SU-DHL-6 (cell line): ENCODE results near the gene NPIPB6.

Experiments used
- H2AFZ ChIP-seq: fragments of 200-600 bp; sonication (generic); 2 replicates; pipeline ENCODE4 v1.6.1; 2014; ENCODE audit warnings: low read depth, mild to moderate bottlenecking, moderate library complexity, mixed read lengths, antibody characterized with exemption, low read length; ENCODE audit not compliant: severe bottlenecking
- H3F3A ChIP-seq: fragments of 200-600 bp; shearing (Covaris generic); 2 replicates; pipeline ENCODE4 v1.6.0; 2016; ENCODE audit warnings: antibody characterized with exemption, mild to moderate bottlenecking; ENCODE audit not compliant: insufficient read depth
- H3K27ac ChIP-seq: fragments of 200-600 bp; sonication (generic); 2 replicates; pipeline ENCODE4 v1.5.1; 2016; ENCODE audit warnings: low read depth, mild to moderate bottlenecking, low read length, moderate library complexity, mixed read lengths
- H3K27me3 ChIP-seq: fragments of 200-600 bp; sonication (generic), shearing (Covaris generic); 2 replicates; pipeline ENCODE4 v1.6.0; 2014; ENCODE audit warnings: mild to moderate bottlenecking, low read length
- H3K36me3 ChIP-seq: fragments of 200-600 bp; sonication (generic); 2 replicates; pipeline ENCODE4 v1.6.1; 2014; ENCODE audit warnings: mild to moderate bottlenecking, low read length, mixed read lengths
- H3K4me2 ChIP-seq: fragments of 300-600, 200-600 bp; shearing (Covaris generic), sonication (generic); 2 replicates; pipeline ENCODE4 v1.6.0; 2014; ENCODE audit warnings: low read length, low read depth, mild to moderate bottlenecking; ENCODE audit not compliant: poor library complexity, severe bottlenecking
- H3K4me3 ChIP-seq: fragments of 200-600 bp; sonication (generic); 2 replicates; pipeline ENCODE4 v1.5.1; 2014; ENCODE audit warnings: antibody characterized with exemption, low read length, mild to moderate bottlenecking, mixed read lengths; ENCODE audit not compliant: insufficient read depth, poor library complexity, severe bottlenecking
- H3K79me2 ChIP-seq: fragments of 200-600 bp; sonication (generic); 2 replicates; pipeline ENCODE4 v1.6.1; 2014; ENCODE audit warnings: mild to moderate bottlenecking, low read length, moderate library complexity; ENCODE audit not compliant: insufficient read depth
- H3K9ac ChIP-seq: fragments of 200-600 bp; sonication (generic); 2 replicates; pipeline ENCODE4 v1.7.0; 2014; ENCODE audit warnings: mild to moderate bottlenecking, low read length
- H3K9me2 ChIP-seq: fragments of 200-600 bp; sonication (generic); replicated peaks from 2 replicates; pipeline ENCODE4 v1.6.1; 2014; ENCODE audit warnings: low read length; ENCODE audit not compliant: insufficient read depth
- H3K9me3 ChIP-seq: fragments of 200-600 bp; sonication (generic); 2 replicates; pipeline ENCODE4 v1.6.1; 2014; ENCODE audit warnings: low read length, mixed read lengths; ENCODE audit not compliant: insufficient read depth
- H4K20me1 ChIP-seq: fragments of 200-600 bp; sonication (generic); 2 replicates; pipeline ENCODE4 v1.6.1; 2014; ENCODE audit warnings: low read depth, mild to moderate bottlenecking, antibody characterized with exemption, low read length, moderate library complexity, mixed read lengths
- CTCF ChIP-seq: fragments of 200-600 bp; sonication (generic); IDR thresholded peaks from one replicate; pipeline ENCODE4 v1.5.1; 2017; ENCODE audit warnings: antibody characterized with exemption, mild to moderate bottlenecking, low read length, moderate library complexity; ENCODE audit not compliant: insufficient read depth, poor library complexity, severe bottlenecking
- EZH2phosphoT487 ChIP-seq: fragments of 200-600 bp; sonication (generic), shearing (Covaris generic); conservative IDR thresholded peaks from 2 replicates; pipeline ENCODE4 v1.6.1; 2018; ENCODE audit warnings: mild to moderate bottlenecking, antibody characterized with exemption, low read length, moderate library complexity, mixed read lengths

Gene NPIPB6

DNA sequence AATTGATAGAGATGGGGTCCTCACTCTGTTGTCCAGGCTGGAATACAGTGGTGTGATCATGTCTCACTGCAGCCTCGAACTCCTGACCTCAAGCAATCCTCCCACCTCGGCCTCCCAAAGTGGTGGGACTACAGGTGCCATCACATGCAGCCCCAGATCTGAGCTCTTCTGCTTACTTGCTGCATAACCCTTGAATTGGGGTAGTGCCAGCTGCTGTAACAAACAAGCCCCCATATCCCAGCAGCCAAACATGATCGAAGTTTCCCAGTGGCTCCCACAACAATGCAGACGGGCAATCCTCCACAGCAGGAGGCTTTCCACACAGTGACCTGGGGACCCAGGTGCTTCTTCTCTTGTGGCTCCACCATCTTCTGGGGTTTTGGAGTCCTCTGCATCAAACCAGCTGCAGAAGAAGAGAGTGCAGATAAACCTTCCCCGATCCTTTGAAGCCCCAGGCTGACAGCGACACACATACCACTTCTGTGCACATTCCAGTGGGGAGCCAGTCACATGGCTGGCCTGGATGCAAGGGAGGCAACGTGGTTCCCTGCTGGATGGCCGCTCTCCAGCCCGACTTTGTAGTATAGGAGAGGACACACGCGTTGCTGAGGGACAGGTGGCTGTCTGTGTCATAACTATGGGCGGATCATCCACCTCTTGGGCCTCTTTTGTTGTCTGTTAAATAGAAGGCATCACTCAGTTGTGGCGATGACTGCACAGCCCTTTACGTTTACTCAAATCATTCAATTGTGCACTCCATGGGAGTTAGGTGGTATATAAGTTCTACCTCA is 54.3 kb downstream of the NPIPB6 start:
- Histone ChIP-seq H3K9me2 (no peaks in the 10 kb centered on the region), H3F3A (no peaks in the 10 kb centered on the region), H3K9me3 (no peaks in the 10 kb centered on the region), H3K27ac (no peak overlapping the region), H2AFZ (no peak overlapping the region), H3K4me2 (no peak overlapping the region), H3K36me3 (no peaks in the 10 kb centered on the region), H3K9ac (no peak overlapping the region), H3K4me3 (no peak overlapping the region), H3K27me3 (no peaks in the 10 kb centered on the region), H4K20me1 (no peaks in the 10 kb centered on the region), H3K79me2 (no peaks in the 10 kb centered on the region)
- no peak for TF ChIP-seq EZH2phosphoT487
- TF ChIP-seq CTCF: no peak

GRCh38 chr16:28307936-28308335 is 55.4 kb downstream of the NPIPB6 start:
- TF ChIP-seq CTCF: no peak
- no peak for TF ChIP-seq EZH2phosphoT487
- no peaks in the 10 kb centered on the region for H3K27me3 ChIP-seq
- H3K36me3 ChIP-seq: no peaks in the 10 kb centered on the region
- H3K9me3 ChIP-seq: no peaks in the 10 kb centered on the region
- no peaks in the 10 kb centered on the region for H3K9me2 ChIP-seq
- no peaks in the 10 kb centered on the region for H4K20me1 ChIP-seq
- no peaks in the 10 kb centered on the region for H3K79me2 ChIP-seq
- H3K27ac ChIP-seq: no peak overlapping the region
- H2AFZ ChIP-seq: no peak overlapping the region
- no peak overlapping the region for H3K4me2 ChIP-seq
- no peaks in the 10 kb centered on the region for H3F3A ChIP-seq
- no peak overlapping the region for H3K9ac ChIP-seq
- no peak overlapping the region for H3K4me3 ChIP-seq

GRCh38 chr16:28304214-28304613 is 59.1 kb downstream of the NPIPB6 start:
- Histone ChIP-seq H3K36me3 (no peaks in the 10 kb centered on the region), H3K9ac (no peak overlapping the region), H3K9me3 (no peaks in the 10 kb centered on the region), H3K27me3 (no peaks in the 10 kb centered on the region), H2AFZ (no peak overlapping the region), H3K4me2 (no peak overlapping the region), H3F3A (no peaks in the 10 kb centered on the region), H3K4me3 (no peak overlapping the region), H3K9me2 (no peaks in the 10 kb centered on the region), H3K79me2 (no peaks in the 10 kb centered on the region), H4K20me1 (no peaks in the 10 kb centered on the region), H3K27ac (no peak overlapping the region)
- TF ChIP-seq EZH2phosphoT487 (no peak), CTCF (no peak)
